OCI-LY3 (cell line): ENCODE measurements around the gene ETV7.

ENCODE experiments used
- H2AFZ ChIP-seq: fragments of 200-600, 300-600 bp; shearing (Covaris generic); 2 replicates; pipeline ENCODE4 v1.6.0; 2014; ENCODE audit warnings: antibody characterized with exemption, low read depth, low read length
- H3K27ac ChIP-seq: fragments of 200-600, 300-600 bp; sonication (generic); 2 replicates; pipeline ENCODE4 v1.5.1; 2014; ENCODE audit warnings: mild to moderate bottlenecking, low read length, moderate library complexity, mixed read lengths
- H3K27me3 ChIP-seq: fragments of 200-600, 300-600 bp; sonication (generic); 2 replicates; pipeline ENCODE4 v1.6.1; 2014; ENCODE audit warnings: low read depth, low read length, mixed read lengths
- H3K36me3 ChIP-seq: fragments of 200-600, 300-600 bp; sonication (generic); replicated peaks from 2 replicates; pipeline ENCODE3; 2014; ENCODE audit warnings: low read depth, low read length, mixed read lengths
- H3K4me1 ChIP-seq: fragments of 300-600, 200-600 bp; sonication (generic); 2 replicates; pipeline ENCODE4 v1.6.1; 2014; ENCODE audit warnings: low read length, mixed read lengths
- H3K4me2 ChIP-seq: fragments of 200-600, 300-600 bp; sonication (generic); 2 replicates; pipeline ENCODE4 v1.6.1; 2014; ENCODE audit warnings: low read length, mixed read lengths
- H3K4me3 ChIP-seq: fragments of 300-600, 200-600 bp; sonication (generic); 2 replicates; pipeline ENCODE4 v1.5.1; 2014; ENCODE audit warnings: antibody characterized with exemption, mild to moderate bottlenecking, low read length, moderate library complexity
- H3K79me2 ChIP-seq: fragments of 300-600, 200-600 bp; shearing (Covaris generic); 2 replicates; pipeline ENCODE4 v1.6.1; 2014; ENCODE audit warnings: mild to moderate bottlenecking, low read length, mixed read lengths
- H3K9ac ChIP-seq: fragments of 300-600, 200-600 bp; shearing (Covaris generic); 2 replicates; pipeline ENCODE4 v1.6.0; 2014; ENCODE audit warnings: mild to moderate bottlenecking, low read length, moderate library complexity
- H3K9me3 ChIP-seq: fragments of 200-600, 300-600 bp; shearing (Covaris generic); 2 replicates; pipeline ENCODE4 v1.6.1; 2014; ENCODE audit warnings: low read length, mixed read lengths; ENCODE audit not compliant: insufficient read depth
- H4K20me1 ChIP-seq: fragments of 200-600, 300-600 bp; sonication (generic); 2 replicates; pipeline ENCODE4 v1.6.1; 2016; ENCODE audit warnings: low read length, mixed read lengths; ENCODE audit not compliant: insufficient read depth
- EZH2phosphoT487 ChIP-seq: fragments of 200-600 bp; shearing (Covaris generic); IDR thresholded peaks from 2 replicates; pipeline ENCODE4 v1.6.1; 2018; ENCODE audit warnings: antibody characterized with exemption, mixed run types, low read depth
- TF ChIP-seq, protein P1 (sequence below): fragments of 200-600, 300-600 bp; sonication (generic); IDR thresholded peaks from 2 replicates; pipeline ENCODE4 v1.5.1; 2014; ENCODE audit warnings: antibody characterized with exemption, low read length, low read depth

Gene ETV7

DNA sequence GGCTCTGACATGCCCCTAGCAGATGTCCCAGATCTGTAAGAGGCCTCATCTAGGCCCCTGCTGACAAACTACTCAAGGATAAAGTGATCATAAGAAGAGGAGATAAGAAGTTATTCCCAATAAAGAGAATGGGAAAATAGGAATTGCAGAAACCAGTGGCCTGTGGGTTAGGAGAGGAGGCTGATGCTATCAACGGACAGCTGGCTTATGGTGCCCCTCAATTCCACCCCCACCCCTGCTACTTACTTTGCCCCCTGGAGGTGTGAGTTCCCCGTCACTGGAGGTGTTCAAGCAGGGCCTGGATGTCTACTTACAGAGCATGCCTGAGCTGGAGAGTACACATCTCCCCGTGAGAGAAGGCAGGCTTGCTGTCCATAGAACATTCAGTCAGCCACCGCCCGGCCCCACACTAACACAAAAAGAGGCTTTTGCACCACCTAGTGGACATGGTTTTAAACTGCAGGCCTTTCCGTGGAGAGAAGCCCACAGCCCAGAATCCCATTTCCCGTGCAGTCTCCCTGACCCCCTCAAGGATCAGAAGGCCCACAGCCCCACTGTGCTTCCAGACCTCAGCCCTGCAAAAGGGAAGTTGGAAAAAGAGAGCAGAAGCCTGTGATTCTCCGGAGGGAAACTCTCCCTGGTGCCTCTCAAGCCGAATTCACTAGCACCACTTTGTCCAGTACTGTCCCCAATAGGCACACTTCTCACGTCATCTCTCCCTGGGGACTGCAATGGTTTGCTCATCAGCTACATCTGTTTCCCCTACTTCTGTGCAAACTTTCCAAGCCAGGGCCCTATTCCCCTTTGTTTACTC, 27.0 kb downstream of the ETV7 start:
- Histone ChIP-seq H3K79me2 (no peaks in the 10 kb centered on the region), H3K27me3 (no peaks in the 10 kb centered on the region), H3K36me3 (no peaks in the 10 kb centered on the region), H3K9ac (no peak overlapping the region), H3K27ac (no peak overlapping the region), H3K4me1 (peaks cover 28% of the 10 kb centered on the region), H3K4me3 (peak overlapping the region; percentile 47), H3K4me2 (peak overlapping the region; percentile 60), H3K9me3 (no peaks in the 10 kb centered on the region), H4K20me1 (no peaks in the 10 kb centered on the region), H2AFZ (peak overlapping the region; percentile 86; the same call in 1 of the 2 replicates)
- TF ChIP-seq EZH2phosphoT487 = no peak
- TF ChIP-seq, protein P1, sequence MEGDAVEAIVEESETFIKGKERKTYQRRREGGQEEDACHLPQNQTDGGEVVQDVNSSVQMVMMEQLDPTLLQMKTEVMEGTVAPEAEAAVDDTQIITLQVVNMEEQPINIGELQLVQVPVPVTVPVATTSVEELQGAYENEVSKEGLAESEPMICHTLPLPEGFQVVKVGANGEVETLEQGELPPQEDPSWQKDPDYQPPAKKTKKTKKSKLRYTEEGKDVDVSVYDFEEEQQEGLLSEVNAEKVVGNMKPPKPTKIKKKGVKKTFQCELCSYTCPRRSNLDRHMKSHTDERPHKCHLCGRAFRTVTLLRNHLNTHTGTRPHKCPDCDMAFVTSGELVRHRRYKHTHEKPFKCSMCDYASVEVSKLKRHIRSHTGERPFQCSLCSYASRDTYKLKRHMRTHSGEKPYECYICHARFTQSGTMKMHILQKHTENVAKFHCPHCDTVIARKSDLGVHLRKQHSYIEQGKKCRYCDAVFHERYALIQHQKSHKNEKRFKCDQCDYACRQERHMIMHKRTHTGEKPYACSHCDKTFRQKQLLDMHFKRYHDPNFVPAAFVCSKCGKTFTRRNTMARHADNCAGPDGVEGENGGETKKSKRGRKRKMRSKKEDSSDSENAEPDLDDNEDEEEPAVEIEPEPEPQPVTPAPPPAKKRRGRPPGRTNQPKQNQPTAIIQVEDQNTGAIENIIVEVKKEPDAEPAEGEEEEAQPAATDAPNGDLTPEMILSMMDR = peak; percentile 94

DNA sequence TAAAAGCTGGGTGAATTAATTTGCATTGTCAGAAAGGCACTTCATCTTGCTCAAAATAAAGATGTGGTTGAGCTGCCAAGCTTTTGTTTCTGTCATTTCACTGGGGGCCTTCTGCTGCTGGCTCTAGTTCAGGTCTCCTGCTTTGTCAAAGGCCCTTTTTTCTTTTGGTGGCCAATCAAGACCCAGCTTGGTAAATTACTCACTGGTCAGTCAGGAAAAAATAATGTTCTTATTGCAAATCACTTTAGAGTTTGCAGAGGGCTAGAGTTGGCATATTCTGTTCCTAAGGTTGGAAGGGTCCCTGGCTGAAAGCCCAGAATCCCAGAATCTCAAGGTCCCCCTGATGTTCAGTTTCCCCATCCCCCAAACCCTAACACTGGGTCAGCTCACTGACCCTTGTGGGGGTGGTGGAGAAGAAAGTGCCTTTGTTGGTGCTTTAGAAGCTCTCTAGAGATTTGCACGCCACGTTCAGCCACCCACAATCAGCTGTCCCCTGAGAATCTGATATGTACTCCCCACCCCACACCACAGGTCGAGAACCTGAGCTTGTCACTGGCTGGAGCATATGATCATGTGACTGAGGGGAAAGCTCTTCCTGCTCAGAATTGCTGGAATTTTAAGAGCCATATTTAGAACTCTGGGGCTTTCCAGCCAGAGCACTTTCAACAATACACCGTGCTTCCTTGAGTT, 29.1 kb downstream of the ETV7 start:
- H2AFZ ChIP-seq = peak overlapping the region; percentile 22
- H3K4me3 ChIP-seq = no peak overlapping the region
- H3K79me2 ChIP-seq = no peaks in the 10 kb centered on the region
- no peak overlapping the region for H3K27ac ChIP-seq
- peaks cover 18% of the 10 kb centered on the region for H3K4me1 ChIP-seq
- no peaks in the 10 kb centered on the region for H3K9me3 ChIP-seq
- H3K36me3 ChIP-seq = no peaks in the 10 kb centered on the region
- no peaks in the 10 kb centered on the region for H4K20me1 ChIP-seq
- H3K27me3 ChIP-seq = no peaks in the 10 kb centered on the region
- no peak for TF ChIP-seq EZH2phosphoT487
- TF ChIP-seq, protein P1 = no peak
- H3K9ac ChIP-seq = no peak overlapping the region
- H3K4me2 ChIP-seq = peak overlapping the region; percentile 9; the same call in 1 of the 2 replicates

DNA sequence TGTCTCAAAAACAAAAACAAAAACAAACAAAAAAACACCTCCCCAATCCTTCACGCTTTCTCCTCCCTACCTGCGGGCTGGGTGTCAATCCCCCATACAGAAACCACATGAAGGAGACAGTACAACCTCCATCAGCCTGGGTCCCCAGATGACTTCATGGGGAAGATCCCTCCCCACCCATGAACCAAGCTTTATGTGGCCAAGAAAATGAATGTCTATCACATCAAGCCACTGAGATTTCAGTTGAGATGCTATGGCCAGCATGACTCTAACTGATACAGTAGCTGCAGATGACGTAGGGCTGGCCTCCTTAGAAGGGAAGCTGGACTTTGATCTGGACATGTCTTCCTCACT, 29.6 kb downstream of the ETV7 start:
- H3K27me3 ChIP-seq = peaks cover 2% of the 10 kb centered on the region; the same call in 1 of the 2 replicates
- H3K9me3 ChIP-seq = peaks cover 2% of the 10 kb centered on the region; the same call in 1 of the 2 replicates
- H3K4me1 ChIP-seq = peaks cover 18% of the 10 kb centered on the region
- H3K9ac ChIP-seq = no peak overlapping the region
- no peak overlapping the region for H2AFZ ChIP-seq
- no peaks in the 10 kb centered on the region for H3K36me3 ChIP-seq
- H4K20me1 ChIP-seq = no peaks in the 10 kb centered on the region
- no peak overlapping the region for H3K4me3 ChIP-seq
- no peak overlapping the region for H3K27ac ChIP-seq
- no peak overlapping the region for H3K4me2 ChIP-seq
- H3K79me2 ChIP-seq = no peaks in the 10 kb centered on the region
- TF ChIP-seq, protein P1 = no peak
- no peak for TF ChIP-seq EZH2phosphoT487

DNA sequence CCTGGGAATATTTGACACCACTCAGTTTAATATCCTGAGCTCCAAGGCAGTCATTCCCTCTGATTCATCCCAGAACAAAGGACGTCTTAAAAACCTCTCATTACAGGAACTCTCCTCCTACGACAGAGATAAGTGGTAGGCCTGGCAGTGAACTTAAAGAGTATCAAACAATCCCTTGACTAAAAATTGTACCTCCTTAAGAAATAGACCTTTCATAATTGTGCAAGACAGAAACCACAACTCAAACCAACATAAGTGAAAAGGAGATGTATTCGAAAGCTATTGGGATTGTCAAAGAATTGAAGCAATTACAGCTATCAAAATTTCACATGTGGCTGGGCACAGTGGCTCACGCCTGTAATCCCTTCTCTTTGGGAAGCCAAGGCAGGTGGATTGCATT, 31.6 kb downstream of the ETV7 start:
- no peak overlapping the region for H3K27ac ChIP-seq
- no peak overlapping the region for H3K4me2 ChIP-seq
- peaks cover 17% of the 10 kb centered on the region for H3K4me1 ChIP-seq
- H3K79me2 ChIP-seq = no peaks in the 10 kb centered on the region
- no peaks in the 10 kb centered on the region for H4K20me1 ChIP-seq
- H3K4me3 ChIP-seq = no peak overlapping the region
- no peak overlapping the region for H2AFZ ChIP-seq
- no peak for TF ChIP-seq EZH2phosphoT487
- TF ChIP-seq, protein P1 = no peak
- no peak overlapping the region for H3K9ac ChIP-seq
- H3K9me3 ChIP-seq = peaks cover 6% of the 10 kb centered on the region; the same call in 1 of the 2 replicates
- peaks cover 5% of the 10 kb centered on the region; the same call in 1 of the 2 replicates for H3K27me3 ChIP-seq
- H3K36me3 ChIP-seq = no peaks in the 10 kb centered on the region
